HG02870 (cell line): ENCODE results near the gene ELMO1.

Experiments used
- ATAC-seq: cut with Tn5 transposase; IDR thresholded peaks from one replicate; pipeline ENCODE4 v1.9.1; 2021; ENCODE audit warnings: mild to moderate bottlenecking, moderate library complexity; ENCODE audit not compliant: unreplicated experiment

The ELMO1 gene

DNA sequence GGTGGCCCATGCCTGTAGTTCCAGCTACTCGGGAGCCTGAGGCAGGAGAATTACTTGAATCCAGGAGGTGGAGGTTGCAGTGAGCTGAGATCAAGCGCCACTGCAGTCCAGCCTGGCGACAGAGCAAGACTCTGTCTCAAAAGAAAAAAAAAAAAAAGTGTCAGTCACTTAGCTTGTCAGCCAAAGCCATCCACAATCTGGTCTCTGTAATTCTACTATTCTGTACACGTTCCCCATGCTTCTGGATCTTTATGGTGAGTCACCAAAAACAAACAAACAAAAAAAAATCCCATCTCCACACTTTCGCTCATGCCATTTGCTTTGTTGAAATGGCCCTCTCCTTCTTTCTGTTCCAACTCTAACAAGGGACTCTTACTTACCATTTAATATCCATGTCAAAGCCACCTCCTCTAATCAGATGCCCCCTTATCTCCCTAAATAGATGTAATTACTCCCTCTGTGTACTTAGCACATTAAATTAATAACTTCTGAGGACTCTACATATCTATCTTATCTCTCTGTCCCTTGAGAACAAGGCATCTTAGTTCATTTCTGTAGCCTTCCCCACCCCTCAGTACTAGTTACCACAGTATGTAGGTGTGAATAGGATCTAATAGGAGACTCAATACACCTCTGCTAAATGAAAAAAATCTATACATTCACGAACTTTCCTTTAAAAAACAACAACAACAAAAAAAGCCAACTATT, 128.4 kb downstream of the ELMO1 start:
- ATAC-seq, result no peak

DNA sequence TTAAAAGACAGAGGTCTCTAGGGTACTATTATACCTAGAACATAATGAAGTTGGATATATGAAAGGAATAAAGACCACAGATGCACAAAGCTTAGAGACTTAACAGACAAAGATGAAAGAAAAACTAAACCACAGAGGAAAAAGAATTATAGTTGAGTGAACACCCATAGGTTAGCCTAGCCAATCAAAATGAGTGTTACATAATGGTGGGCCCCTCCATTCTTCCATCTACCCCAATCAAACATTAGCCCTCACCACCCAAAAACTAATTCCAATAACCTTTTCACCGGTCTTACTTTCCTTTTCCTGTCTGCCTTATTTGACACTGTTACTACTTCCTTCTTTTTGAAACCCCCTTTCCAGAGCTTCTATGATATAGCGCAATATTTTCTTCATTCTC, 130.1 kb downstream of the ELMO1 start:
- ATAC-seq, result no peak

DNA sequence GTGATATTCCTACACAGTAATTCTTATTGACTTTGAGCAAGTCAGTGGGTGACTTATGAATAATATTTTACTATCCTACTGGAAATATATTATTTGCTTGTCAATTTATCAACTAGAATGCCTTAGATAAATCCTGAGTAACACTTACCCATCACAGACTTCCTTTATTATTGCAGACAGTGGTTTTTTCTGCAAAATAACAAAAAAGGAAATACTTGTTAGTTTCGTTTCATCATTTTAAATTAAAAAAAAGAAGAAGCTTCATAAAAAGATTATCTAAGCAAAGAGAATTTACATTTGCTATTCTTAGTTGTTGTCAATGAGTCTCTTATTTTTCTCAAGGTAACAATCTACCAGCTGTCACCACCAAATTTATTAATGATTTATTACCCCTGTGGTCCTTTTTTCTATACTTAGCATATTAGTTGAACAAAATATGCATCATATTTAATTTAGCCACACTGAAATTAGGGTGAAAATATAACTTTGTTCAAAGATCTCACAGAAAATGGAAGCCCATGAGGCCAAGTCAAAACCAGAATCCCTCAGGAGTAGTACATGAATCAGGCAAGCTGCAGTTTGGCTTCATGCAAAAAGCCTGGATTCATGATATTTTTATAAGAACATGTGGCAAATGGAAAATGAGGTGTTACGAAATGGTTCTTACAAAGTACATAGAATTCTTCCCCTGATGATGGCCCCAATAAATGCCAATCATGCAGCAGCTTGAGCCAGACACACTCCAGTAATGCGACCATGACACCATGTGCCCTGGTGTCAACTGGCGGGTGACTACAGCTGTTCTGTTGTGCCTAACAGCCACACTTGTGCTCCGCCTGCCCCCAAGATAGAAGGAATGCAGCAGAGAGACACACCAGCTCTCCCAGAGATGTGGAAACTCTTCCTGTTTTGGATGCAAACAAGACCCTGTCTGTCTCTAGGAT, 132.6 kb downstream of the ELMO1 start:
- ATAC-seq, result no peak

DNA sequence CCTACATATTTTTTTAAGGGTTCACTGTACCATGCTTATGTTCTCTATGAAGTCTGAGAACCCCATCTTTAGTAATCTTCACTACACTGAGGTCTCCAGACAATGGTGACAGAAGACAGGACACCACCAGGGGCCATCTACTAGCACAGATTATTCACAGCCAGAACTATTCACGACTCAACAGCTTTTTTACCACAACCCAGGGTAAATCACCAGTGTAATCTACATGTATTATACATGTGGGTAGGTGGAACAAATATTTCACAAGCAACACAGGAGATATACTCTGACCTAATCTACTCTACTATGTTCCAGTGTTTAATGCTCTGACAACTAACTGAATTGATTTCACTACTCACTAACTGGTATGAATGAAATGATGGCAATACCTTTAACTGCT, 136.1 kb downstream of the ELMO1 start:
- ATAC-seq, result no peak

DNA sequence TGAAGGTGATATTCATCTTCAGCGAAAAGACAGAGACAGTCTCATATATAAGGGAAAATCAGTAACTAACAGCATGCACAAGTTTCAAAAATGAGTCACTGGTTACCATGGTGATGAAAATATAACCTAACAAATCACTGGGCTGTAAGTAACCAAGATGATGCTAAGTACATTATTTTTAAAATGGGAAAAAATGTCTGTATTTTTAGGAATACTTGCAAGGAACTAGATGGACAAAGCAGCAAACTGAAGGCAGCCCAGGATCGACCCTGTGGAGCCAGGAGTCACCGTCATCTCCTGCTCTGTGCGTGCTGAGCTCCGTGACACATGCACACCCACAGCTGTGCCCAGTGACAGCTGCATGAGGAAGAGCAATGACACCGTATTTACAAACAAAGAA, 137.3 kb downstream of the ELMO1 start:
- no peak for ATAC-seq

DNA sequence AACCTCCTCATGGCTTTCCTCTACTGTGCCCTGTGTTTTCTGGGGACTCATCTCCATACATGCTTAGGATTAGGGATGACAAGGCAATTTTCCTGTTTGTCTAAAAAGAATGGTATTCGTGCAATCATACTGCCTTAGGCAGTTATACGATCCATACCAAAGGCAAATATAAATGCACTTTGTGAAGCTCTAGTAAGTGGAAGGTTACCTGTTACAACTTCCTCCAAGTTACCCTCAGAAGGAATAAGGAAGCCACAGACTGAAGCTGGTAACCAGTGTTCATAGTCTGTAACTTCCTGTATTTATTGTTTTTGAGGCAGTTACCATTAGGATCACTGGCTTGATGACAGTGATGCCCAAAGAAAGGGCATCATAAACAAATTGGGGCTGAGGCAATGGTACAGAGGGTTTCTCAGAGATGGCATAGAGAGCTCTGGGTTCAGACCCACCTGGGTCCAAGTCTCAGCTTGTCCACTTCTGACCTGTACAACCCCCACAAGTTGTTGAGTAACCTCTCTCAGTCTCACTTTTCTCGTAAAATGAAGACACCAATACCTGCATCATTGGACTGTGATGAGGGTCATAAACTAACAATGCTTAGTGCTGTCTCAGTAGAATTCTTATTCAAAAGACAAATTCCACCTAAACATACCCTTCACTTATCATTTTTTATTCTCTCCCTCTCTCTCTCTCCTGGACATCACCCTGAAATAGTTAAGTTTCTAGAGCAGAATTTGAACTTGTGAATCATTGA, 138.2 kb downstream of the ELMO1 start:
- ATAC-seq, result no peak

DNA sequence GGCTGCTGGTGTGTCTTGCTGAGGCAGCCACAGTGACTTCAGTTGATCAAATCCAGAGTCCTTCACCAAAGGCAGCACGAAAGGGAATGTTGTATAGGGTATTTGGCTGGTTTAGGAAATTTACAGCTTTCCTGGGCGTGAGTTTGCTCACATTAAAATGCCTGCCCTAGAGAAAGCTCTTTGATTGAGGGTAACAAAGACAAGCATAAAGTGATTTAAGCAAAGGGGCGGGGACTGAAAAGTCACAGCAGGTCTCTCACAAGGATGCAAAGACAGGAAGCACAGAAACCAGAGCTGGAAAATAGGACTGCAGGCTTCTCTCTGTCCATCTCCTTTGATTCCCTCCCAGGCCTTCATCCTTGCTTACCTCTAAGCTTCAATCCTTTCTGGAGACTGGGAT, 139.2 kb downstream of the ELMO1 start:
- ATAC-seq, result no peak

DNA sequence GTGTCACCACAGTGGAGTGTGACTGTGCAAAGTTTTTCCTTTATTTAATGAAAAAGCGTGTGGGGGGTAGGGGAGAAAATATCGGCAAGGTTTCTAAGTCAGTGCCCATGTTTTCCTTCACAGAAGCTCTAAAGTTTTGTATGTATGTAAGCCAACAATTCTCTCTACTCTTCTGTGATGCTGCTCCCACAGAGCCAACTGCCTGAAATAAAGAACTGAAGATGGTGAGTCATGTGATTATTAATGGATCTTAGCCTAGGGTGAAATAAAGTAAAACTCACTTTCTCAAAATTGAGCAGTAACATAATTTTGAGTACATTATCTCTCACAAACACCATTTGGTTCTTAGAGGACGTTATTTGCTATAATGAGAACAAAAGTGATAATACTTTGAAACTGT, 143.7 kb downstream of the ELMO1 start:
- ATAC-seq, result no peak

DNA sequence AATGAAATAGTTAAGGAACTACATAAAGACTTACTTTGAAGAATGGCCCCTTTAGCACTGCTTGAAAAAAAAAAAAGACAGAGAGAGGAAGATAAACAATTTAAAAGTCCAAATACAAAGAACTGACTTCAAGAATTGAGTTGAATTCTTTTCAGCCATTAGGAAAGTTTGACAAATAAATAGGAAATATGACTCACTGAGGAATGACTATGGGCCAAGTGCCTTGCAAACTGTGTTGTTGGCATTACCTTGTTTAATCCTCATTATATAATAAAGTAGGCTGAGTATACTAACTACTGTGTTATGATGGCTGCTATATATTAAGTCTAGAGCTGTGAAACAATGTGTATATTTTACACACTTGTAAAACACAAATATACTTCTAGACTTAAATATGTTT, 151.1 kb downstream of the ELMO1 start:
- ATAC-seq, result no peak

DNA sequence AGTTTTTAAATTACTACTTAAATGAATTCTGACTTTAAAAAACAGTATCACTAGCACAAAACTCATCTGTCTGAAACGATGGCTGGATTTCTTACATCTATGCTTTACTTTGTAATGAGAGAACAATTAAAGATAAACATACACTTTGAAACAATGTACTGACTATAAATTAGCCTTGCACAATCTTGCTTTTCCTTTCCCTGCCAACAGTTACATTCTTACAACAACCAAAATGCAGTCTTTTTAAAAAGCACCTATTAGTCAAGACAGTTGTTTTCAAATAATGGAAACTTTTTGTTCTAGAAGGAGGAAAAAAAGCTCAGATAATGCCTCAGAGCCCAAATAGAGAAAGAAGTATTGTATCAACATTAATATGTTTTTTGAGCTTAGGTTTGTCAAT, 153.3 kb downstream of the ELMO1 start:
- no peak for ATAC-seq

DNA sequence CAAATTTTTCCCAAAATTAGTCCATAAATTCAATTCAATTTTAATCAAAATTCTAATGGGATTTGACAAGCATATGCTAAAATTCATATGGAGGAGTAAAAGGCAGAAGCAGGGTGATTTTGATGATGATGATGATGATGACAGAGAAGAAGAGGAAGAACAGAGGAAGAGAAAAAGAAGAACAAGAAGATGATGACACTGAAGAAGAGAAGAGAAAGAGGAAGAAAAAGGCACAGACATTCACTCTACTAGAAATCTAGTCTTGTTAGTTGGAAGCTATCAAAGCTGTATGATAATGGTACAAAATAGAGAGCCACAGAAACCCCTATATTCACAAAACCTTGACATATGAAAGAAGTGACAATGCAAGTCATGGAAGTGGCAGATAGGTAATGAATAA, 157.9 kb downstream of the ELMO1 start:
- no peak for ATAC-seq

DNA sequence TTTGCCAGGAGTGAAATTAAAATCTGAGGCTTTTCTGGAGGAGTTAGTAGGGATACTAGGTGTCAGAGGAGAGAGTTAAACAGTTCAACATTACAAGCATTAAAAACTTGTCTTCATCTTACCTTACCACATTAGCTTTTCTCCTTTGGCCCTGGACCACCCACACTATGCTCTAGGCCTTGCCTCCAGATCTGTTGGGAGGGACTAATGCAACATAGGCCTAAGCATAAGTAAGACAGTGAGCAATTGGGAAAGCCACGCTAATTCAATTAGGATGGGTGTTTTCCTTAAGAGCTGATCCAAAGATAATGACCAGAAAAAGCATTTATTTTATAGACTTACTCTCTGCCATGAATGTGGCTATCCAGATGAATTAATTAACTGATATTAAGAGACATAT, 158.9 kb downstream of the ELMO1 start:
- no peak for ATAC-seq

DNA sequence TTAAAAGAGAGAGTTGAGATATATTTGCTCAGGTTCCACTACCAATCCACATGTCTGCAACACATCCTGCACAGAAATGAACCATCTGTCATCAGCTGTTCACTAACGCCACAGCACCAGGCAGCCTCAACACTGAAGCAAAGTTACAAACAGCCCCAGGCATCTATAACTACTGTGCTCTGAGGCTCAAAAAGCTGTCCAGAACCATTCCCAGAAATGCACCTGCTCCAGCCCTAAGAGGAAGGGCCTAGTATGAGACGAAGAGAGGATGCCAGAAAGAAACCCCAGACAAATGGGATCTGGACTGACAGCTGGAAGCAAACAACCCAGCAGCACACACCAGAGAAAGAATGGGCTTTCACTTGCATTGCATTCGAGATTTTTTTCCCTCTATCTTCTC, 159.3 kb downstream of the ELMO1 start:
- no peak for ATAC-seq

DNA sequence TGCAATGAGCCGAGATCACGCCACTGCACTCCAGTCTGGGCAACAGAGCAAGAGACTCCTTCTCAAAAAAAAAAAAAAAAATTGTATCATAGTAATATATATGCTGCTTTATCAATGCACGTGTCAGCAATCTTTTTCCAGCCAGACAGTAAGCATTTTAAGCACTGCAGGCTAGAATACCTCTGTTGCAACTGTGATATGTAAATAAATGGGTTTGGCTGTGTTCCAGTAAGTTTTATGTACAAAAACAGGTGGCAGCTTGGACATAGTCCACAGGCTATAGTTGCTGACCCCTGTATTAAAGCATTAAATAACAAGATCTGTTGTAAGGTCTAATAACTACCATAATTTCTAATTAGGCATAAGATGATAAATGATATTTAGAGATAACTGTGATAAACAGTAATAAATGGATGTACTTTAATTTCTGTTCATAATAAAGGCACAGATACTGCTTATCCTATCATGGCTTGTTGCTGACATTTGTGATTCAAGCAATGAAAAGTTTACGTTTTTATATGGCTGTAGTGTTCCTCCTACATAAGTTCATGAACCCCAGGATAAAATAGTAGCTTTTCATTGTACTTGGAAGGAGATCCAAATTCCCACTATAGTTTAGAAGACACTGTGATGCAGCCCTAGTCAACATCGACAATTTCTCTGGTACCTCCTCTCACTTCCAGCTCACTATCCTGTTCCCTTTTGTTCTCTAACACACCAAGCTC, 161.4 kb downstream of the ELMO1 start:
- no peak for ATAC-seq

DNA sequence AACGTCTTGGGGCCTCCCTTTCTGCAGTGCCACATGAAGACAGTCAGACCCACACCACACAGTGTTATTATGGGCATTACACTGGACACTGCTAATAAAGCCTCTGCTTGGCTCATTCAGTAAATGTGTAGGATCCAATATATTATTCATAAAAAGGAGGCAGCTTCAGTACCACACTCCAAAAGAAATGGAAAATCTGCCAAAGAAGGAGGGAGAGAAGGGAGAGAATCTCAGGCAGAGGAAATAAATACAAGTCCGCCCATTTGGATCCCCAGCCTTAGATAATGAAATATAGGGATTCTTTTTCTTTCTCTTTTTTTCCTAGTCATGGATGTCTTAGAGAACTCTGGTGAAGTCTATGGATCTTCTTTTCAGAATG, 162.2 kb downstream of the ELMO1 start:
- ATAC-seq, result no peak

DNA sequence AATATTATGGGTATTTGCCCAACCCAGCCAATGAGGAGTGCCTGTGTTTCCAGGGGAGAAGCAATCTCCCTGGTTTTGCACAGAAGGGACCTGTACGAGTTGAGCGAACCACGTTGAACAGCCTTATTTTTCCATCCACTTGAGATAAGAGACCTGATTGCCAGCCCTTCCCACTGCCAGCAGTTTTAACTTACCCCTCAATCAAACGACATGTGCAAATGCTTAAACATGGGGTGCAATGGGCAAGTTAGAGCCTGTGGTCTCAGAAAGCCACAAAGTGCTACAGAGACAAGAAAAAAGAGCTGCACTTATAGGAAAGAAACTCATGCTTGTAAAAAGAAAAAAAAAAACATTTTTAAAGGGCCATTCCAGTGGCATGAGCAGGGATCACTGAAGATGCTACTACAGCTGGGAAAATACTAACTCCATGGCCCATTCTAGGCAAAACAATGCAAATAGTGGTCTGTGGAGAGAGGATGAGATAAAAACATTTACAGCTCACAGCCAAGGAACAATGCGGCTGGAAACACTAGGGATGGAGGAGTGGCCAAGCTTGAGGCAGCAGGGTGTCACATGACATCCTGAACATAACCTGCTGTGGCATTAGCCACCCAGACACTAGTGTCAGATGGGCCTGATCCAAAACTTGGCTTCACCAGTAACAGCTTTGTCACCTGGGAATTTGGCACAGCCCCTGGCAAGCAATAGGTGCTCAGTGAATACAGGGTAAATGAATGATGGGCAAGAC, 162.8 kb downstream of the ELMO1 start:
- ATAC-seq, result no peak

DNA sequence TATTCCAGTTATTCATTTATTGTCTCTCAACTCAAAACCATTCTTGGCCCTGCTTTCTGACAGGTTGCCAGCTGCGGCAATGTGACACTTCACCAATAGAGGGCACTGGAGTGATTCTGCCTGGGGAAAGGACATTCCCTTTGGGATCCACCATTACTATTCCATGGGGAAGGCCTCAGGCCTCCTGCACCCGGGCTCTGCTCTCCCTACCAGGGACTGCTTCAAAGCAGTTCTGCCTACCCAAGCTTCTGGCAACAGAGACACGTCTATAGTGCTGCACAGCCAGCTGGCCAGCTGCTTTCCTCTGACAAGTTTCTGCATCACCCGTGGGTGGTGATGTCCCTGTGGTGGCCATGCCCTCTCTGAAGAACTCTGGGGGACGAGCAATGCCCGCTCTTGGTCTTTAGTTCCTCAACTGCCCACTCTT, 163.8 kb downstream of the ELMO1 start:
- ATAC-seq, result no peak

DNA sequence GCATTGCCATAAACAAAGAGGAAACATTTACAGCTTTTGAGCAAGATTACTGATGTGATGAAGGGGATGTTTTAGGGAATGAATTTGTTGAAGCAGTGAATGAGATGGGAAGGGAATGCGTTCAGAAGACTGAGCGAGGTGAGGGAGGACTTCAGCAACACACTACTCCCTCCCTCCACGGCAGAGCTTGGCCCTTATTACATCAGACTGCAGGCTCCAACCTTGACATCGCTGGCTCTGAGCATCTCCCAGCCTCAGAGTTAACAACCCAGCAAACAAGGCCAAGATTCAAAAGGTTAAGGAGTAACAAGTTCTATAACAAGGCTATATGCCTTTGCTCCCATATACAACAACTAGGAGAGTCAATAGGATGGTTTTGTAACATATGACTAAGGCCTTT, 164.4 kb downstream of the ELMO1 start:
- no peak for ATAC-seq

DNA sequence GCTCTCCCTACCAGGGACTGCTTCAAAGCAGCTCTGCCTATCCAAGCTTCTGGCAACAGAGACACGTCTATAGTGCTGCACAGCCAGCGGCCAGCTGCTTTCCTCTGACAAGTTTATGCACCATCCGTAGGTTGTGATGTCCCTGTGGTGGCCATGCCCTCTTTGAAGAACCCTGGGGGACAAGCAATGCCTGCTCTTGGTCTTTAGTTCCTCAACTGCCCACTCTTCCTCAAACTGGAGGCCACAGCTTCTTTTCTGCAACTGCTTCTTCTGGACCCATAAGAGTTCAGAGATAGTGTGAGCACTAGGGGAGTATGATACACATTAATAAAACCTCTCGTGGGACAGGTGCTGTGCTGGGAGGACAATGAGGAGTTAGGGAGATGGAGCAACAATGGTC, 164.9 kb downstream of the ELMO1 start:
- no peak for ATAC-seq

DNA sequence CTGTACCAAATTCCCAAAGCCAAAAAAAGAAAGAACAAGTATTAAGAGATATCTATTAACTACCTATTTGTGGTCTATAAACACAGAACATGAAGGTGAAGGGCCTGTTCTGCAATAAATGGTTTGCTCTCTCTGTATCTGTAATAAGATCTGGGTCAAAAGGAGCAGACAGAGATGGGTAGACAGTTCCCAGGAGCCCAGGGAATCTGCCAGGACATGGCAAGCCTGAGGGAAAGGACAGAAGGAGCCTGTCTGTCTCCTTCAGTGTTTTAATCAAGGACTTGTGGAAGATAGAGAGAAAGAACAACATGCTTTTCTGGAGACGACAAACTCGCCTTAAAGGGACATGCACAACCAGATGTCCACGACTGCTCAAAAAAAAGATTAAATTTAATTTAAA, 165.7 kb downstream of the ELMO1 start:
- ATAC-seq, result no peak
